Ovary (tissue), 9 donors: ENCODE results near the gene IFT25. TPM values are rescaled to one million over a fixed set of nuclear protein-coding genes. Genes with fewer than 3 reads are reported as not detected.
A peak's percentile ranks its signal among the peaks of the same experiment; 100 is the strongest.
"Not testable (repeated sequence)": the region's sequence is repeated elsewhere in the genome, so short reads cannot be mapped to it uniquely, and the experiment has no call there.

Source experiments
- DNase-seq, 5 donors: peaks; one replicate each; pipeline ENCODE4 v3.0.0-alpha.2; 2019 to 2020
- H3K27ac ChIP-seq, 2 donors: fragments of 200-600 bp; one replicate each; pipeline versions ENCODE4 v1.5.1 to v1.8.0; 2019 to 2022
- H3K27me3 ChIP-seq: fragments of 200-600 bp; one replicate; pipeline ENCODE4 v1.8.0; 2022
- H3K36me3 ChIP-seq: fragments of 200-600 bp; sonication (generic); one replicate; pipeline ENCODE4 v1.5.1; 2019
- H3K4me1 ChIP-seq: one replicate; pipeline ENCODE4 v1.8.1; 2013; ENCODE audit warnings: mild to moderate bottlenecking, moderate library complexity; ENCODE audit not compliant: insufficient read depth
- H3K4me3 ChIP-seq: fragments of 200-600 bp; sonication (generic); one replicate; pipeline ENCODE4 v1.5.1; 2017
- H3K9me3 ChIP-seq, 2 donors: fragments of 200-600 bp in 1 of 2; sonication (generic) in 1 of 2; one replicate each; pipeline versions ENCODE4 v1.5.1 to v1.8.1; 2013 to 2019; ENCODE audit warnings: mild to moderate bottlenecking in 1 of 2, moderate library complexity in 1 of 2
- CTCF ChIP-seq, 3 donors: fragments of 450-650 bp in 2 of 3; fragments of 200-600 bp in 1 of 3; IDR thresholded peaks; one replicate each; pipeline versions ENCODE4 v1.5.1 to v1.8.0; 2016 to 2022; ENCODE audit warnings: antibody characterized with exemption in 3 of 3, mild to moderate bottlenecking in 1 of 3
- EP300 ChIP-seq: sonication (generic); formaldehyde crosslinking; IDR thresholded peaks from one replicate; pipeline ENCODE4 v1.6.1; 2017; ENCODE audit warnings: antibody characterized with exemption
- POLR2A ChIP-seq: fragments of 450-650 bp; IDR thresholded peaks from one replicate; pipeline ENCODE4 v1.6.1; 2017; ENCODE audit warnings: antibody characterized with exemption, mild to moderate bottlenecking, moderate library complexity
- WGBS, 3 donors: extraction: QIAGEN DNeasy Blood & Tissue Kit in 1 of 3; methylation state at CpG; one replicate each; pipeline versions ENCODE4 v1.1.5 to v1.1.7; 2013 to 2017; 5-methylcytosine and 5-hydroxymethylcytosine counted together
- intact Hi-C, 4 donors: fragments of 100-400 bp; cut with DNase I; formaldehyde crosslinking; loops; one replicate each; pipeline versions ENCODE4 v1.11.0 to v1.15.1; 2022 to 2023
- polyA plus RNA-seq, 2 donors: library from polyadenylated mRNA; stranded (reverse); fragments of 200-250 nt in 1 of 2; fragments of 350-450 nt in 1 of 2; fragmentation: Illumina TruSeq in 1 of 2; extraction: RNeasy Lipid Tissue Mini Kit (QIAGEN cat#74804) in 1 of 2; gene quantifications; one replicate each; pipeline ENCODE4 v1.2.3, GENCODE V29; 2013 to 2014
- total RNA-seq, 7 donors: library from RNA; depleted of rRNA in 2 of 7; stranded (reverse); fragments of >200 nt in 2 of 7; fragmentation: NEBNext Ultra II Directional in 3 of 7; extraction: Animal tissue kit (Norgen Biotek cat#: 25700) in 3 of 7; gene quantifications; one replicate each; pipeline versions ENCODE4 v1.1.0 to v1.2.4, GENCODE V29; 2016 to 2023
- donor health status: DM: no; HTN: no; CAD: no; lungs with moderate emphysema.
- donor health status: DM: no; HTN: no; CAD: no.
- donor health status: Bipolar disorder and iron deficiency.
- donor health status: DM: yes; HTN: yes; CAD: no.
- donor health status: DM: no; HTN: no; CAD: no.
- donor health status: DM: yes; HTN: yes; CAD: no.

The IFT25 gene
- total and polyA plus RNA-seq, 9 donors, result 24.2 to 39.4 (median 28.5) TPM

GRCh38 chr1:53878492-53879105 is 66.9 kb downstream of the IFT25 start:
- Histone ChIP-seq H3K4me1 (no peaks in the 10 kb centered on the region), H3K9me3 (no peaks in the 10 kb centered on the region), H3K27me3 (no peaks in the 10 kb centered on the region), H3K36me3 (no peaks in the 10 kb centered on the region), H3K4me3 (no peak overlapping the region), H3K27ac (no peak overlapping the region)
- DNase-seq, result no peak
- 36 to 41% (median 39%) methylated on average over 5 of the region's 5 CpGs for WGBS, 3 donors
- TF ChIP-seq EP300 (no peak), CTCF (IDR thresholded peaks at IDR 0.05) (peak in 2 of 3 donors; percentile 35 to 43)
- intact Hi-C loops, result loop anchor here in 1 of 4 donors (10.0 kb wide), 1 partner anchor 176 kb away; the partner anchor contains the start of genes TCEANC2 and TMEM59

GRCh38 chr1:53875150-53875549 is 70.3 kb downstream of the IFT25 start:
- WGBS, 3 donors, result 90 to 94% (median 91%) methylated on average over 2 of the region's 2 CpGs
- H3K27ac ChIP-seq, H3K36me3 ChIP-seq, DNase-seq, H3K4me1 ChIP-seq, H3K9me3 ChIP-seq, H3K4me3 ChIP-seq, H3K27me3 ChIP-seq: not testable (repeated sequence)
- intact Hi-C loops, result loop anchor here in 1 of 4 donors (10.0 kb wide), 1 partner anchor 180 kb away; the partner anchor contains the start of genes TCEANC2 and TMEM59

- H3K27ac ChIP-seq, result no peak overlapping the region
- no peaks in the 10 kb centered on the region for H3K27me3 ChIP-seq
- H3K4me1 ChIP-seq, result no peaks in the 10 kb centered on the region
- TF ChIP-seq POLR2A (no peak), CTCF (IDR thresholded peaks at IDR 0.05) (no peak), EP300 (no peak)
- DNase-seq, result no peak
- 61 to 73% (median 70%) methylated on average over 5 of the region's 5 CpGs for WGBS, 3 donors
- intact Hi-C loops, result loop anchor here in 1 of 4 donors (10.0 kb wide), 1 partner anchor 183 kb away; the partner anchor contains the start of genes TCEANC2 and TMEM59
- H3K9me3 ChIP-seq, result no peaks in the 10 kb centered on the region
- no peaks in the 10 kb centered on the region for H3K36me3 ChIP-seq
- no peak overlapping the region for H3K4me3 ChIP-seq
Measured at GRCh38 chr1:53871773-53872484, 73.6 kb downstream of the IFT25 start.

Other genes starting within 250 kb of the IFT25 start
- gene GLIS1, start 206.5 kb downstream of the IFT25 start, total RNA-seq, result 1 to 10 TPM in 2 of 7 donors, under 1 TPM in 5; 0.12 to 2.9 (median 0.57) TPM
- under 1 TPM in 1 of 2 donors, not detected in 1; 0.39 TPM for gene GLIS1, start 206.5 kb downstream of the IFT25 start, polyA plus RNA-seq
- gene NDC1, start 107.4 kb downstream of the IFT25 start, total RNA-seq, result 10 to 100 TPM in 2 of 7 donors, 1 to 10 TPM in 5; 6.2 to 11.9 (median 8.6) TPM
- gene NDC1, start 107.4 kb downstream of the IFT25 start, polyA plus RNA-seq, result 1 to 10 TPM; 4.3 to 9.5 TPM
- gene YIPF1, start 55.9 kb downstream of the IFT25 start, total RNA-seq, result 10 to 100 TPM; 11.5 to 20.9 (median 18.3) TPM
- gene YIPF1, start 55.9 kb downstream of the IFT25 start, polyA plus RNA-seq, result 10 to 100 TPM; 14.6 to 47.8 TPM
- under 1 TPM in 1 of 7 donors, not detected in 6; 0.46 TPM for gene DIO1, start 51.5 kb downstream of the IFT25 start, total RNA-seq
- gene DIO1, start 51.5 kb downstream of the IFT25 start, polyA plus RNA-seq, result not detected
- gene LRRC42, start 651 bp upstream of the IFT25 start, total RNA-seq, result 10 to 100 TPM; 14.5 to 29.1 (median 20.8) TPM
- gene LRRC42, start 651 bp upstream of the IFT25 start, polyA plus RNA-seq, result 10 to 100 TPM; 17.1 to 22.3 TPM
- gene LDLRAD1, start 72.5 kb upstream of the IFT25 start, total RNA-seq, result 10 to 100 TPM in 1 of 7 donors, 1 to 10 TPM in 2, under 1 TPM in 2, not detected in 2; 0.37 to 49.6 (median 1.2) TPM
- gene LDLRAD1, start 72.5 kb upstream of the IFT25 start, polyA plus RNA-seq, result under 1 TPM; 0.05 to 0.22 TPM
- 100 to 1,000 TPM; 165 to 337 (median 268) TPM for gene TMEM59, start 107.5 kb upstream of the IFT25 start, total RNA-seq
- gene TMEM59, start 107.5 kb upstream of the IFT25 start, polyA plus RNA-seq, result 100 to 1,000 TPM; 267 to 406 TPM
- 1 to 10 TPM; 1.8 to 4.7 (median 3.0) TPM for gene TCEANC2, start 107.9 kb upstream of the IFT25 start, total RNA-seq
- gene TCEANC2, start 107.9 kb upstream of the IFT25 start, polyA plus RNA-seq, result 1 to 10 TPM; 1.9 to 5.2 TPM
- gene CDCP2, start 207.3 kb upstream of the IFT25 start, total RNA-seq, result under 1 TPM in 2 of 7 donors, not detected in 5; 0.15 to 0.34 TPM
- under 1 TPM in 1 of 2 donors, not detected in 1; 0.04 TPM for gene CDCP2, start 207.3 kb upstream of the IFT25 start, polyA plus RNA-seq